ENCODE measurements around the gene FHIT. TPM values are rescaled to one million over a fixed set of nuclear protein-coding genes. Genes with fewer than 3 reads are reported as not detected.

Gene FHIT
- polyA plus RNA-seq, 1 of the 3 experiments (the other 2 are of a cell fraction), result 0.41 TPM

DNA sequence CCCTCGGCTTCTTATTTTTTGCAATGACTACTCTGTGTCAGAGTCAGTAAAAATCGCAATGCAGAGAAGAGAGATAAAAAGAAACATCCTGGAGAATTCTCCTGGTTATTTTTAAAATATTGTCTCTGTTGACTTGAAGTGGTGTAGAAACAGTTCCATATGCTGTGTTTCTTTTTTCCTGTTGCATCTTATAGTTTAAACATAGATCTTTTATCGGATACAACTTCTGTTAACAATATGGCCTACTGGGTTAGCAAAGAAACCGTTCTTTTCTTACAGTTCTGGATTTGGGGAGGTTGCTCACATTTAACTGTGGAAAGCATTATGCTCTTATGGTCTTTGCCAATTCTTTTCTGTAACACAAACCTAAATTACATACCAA, 1432.3 kb downstream of the FHIT start:
- CTCF ChIA-PET, result interaction anchor here (1.3 kb wide), 1 partner anchor 9 kb away, joined by 5 read pairs; no protein-coding TSS in a partner anchor
- H3F3A ChIP-seq (replicated peaks; ENCODE audit: insufficient read depth), result peaks cover 17% of the 10 kb centered on the region
- POLR2A ChIA-PET, result no interaction called here
- H3K4me3 ChIP-seq (ENCODE audit: low read depth in 2 of 2, low read length in 1 of 2), result no peak overlapping the region
- WGBS (ENCODE audit: low lambda C conversion rate), result 72% methylated on average over 4 of the region's 4 CpGs
- no peaks in the 10 kb centered on the region for H3K27me3 ChIP-seq (ENCODE audit: insufficient read depth)
- H3K9ac ChIP-seq, result peak overlapping the region; percentile 14; the same call in 1 of the 2 replicates
- H4K20me1 ChIP-seq (ENCODE audit: insufficient read depth), result no peaks in the 10 kb centered on the region
- H3K27ac ChIP-seq (ENCODE audit: low read depth in 2 of 2, low read length in 1 of 2), result peak overlapping the region; percentile 53 to 92; a peak in 3 of 4 replicates
- H3K9me3 ChIP-seq, result no peaks in the 10 kb centered on the region
- H3K79me2 ChIP-seq (ENCODE audit: insufficient read depth), result no peaks in the 10 kb centered on the region
- peaks cover 5 to 10% of the 10 kb centered on the region in 2 experiments; a peak in 3 of 4 replicates for H3K4me1 ChIP-seq (ENCODE audit: control insufficient read depth in 1 of 2, insufficient read depth in 2 of 2, low read depth in 1 of 2, low read length in 1 of 2)
- no peak for DNase-seq
- no peaks in the 10 kb centered on the region for H3K36me3 ChIP-seq (replicated peaks in 1 of 2; ENCODE audit: control insufficient read depth in 1 of 2, insufficient read depth in 2 of 2, low read length in 1 of 2)
- H2AFZ ChIP-seq (ENCODE audit: low read depth), result peak overlapping the region; percentile 88; the same call in 1 of the 2 replicates
- no peak for TF ChIP-seq NFIC (IDR thresholded peaks at IDR 0.05; ENCODE audit: borderline replicate concordance)
- TF ChIP-seq SIN3A (IDR thresholded peaks at IDR 0.05; ENCODE audit: borderline replicate concordance, low read depth, low read length), result no peak
- no peak for TF ChIP-seq YY1 (IDR thresholded peaks at IDR 0.05; ENCODE audit: low read depth)
- TF ChIP-seq, protein P1, sequence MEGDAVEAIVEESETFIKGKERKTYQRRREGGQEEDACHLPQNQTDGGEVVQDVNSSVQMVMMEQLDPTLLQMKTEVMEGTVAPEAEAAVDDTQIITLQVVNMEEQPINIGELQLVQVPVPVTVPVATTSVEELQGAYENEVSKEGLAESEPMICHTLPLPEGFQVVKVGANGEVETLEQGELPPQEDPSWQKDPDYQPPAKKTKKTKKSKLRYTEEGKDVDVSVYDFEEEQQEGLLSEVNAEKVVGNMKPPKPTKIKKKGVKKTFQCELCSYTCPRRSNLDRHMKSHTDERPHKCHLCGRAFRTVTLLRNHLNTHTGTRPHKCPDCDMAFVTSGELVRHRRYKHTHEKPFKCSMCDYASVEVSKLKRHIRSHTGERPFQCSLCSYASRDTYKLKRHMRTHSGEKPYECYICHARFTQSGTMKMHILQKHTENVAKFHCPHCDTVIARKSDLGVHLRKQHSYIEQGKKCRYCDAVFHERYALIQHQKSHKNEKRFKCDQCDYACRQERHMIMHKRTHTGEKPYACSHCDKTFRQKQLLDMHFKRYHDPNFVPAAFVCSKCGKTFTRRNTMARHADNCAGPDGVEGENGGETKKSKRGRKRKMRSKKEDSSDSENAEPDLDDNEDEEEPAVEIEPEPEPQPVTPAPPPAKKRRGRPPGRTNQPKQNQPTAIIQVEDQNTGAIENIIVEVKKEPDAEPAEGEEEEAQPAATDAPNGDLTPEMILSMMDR (IDR thresholded peaks at IDR 0.05), result no peak
- no peak for TF ChIP-seq SMC3 (IDR thresholded peaks at IDR 0.05; ENCODE audit: low read depth, low read length)
- no peak for TF ChIP-seq EZH2phosphoT487 (IDR thresholded peaks at IDR 0.05; ENCODE audit: borderline replicate concordance, low read depth)
- TF ChIP-seq, protein P2, sequence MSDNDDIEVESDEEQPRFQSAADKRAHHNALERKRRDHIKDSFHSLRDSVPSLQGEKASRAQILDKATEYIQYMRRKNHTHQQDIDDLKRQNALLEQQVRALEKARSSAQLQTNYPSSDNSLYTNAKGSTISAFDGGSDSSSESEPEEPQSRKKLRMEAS (IDR thresholded peaks at IDR 0.05; ENCODE audit: low read depth), result no peak
- TF ChIP-seq RAD21 (IDR thresholded peaks at IDR 0.05; ENCODE audit: low read length), result no peak
- no peak for TF ChIP-seq POLR2AphosphoS5 (IDR thresholded peaks at IDR 0.05; ENCODE audit: low read depth, low read length)
- no peak for TF ChIP-seq GABPA (IDR thresholded peaks at IDR 0.05; ENCODE audit: low read depth)
- TF ChIP-seq EP300 (IDR thresholded peaks at IDR 0.05; ENCODE audit: borderline replicate concordance in 1 of 2, low read depth in 1 of 2, low read length in 1 of 2), result no peak
- TF ChIP-seq JUND (IDR thresholded peaks at IDR 0.05), result no peak
- TF ChIP-seq TAF1 (IDR thresholded peaks at IDR 0.05; ENCODE audit: borderline replicate concordance, low read depth, low read length), result no peak
- TF ChIP-seq, protein P3, sequence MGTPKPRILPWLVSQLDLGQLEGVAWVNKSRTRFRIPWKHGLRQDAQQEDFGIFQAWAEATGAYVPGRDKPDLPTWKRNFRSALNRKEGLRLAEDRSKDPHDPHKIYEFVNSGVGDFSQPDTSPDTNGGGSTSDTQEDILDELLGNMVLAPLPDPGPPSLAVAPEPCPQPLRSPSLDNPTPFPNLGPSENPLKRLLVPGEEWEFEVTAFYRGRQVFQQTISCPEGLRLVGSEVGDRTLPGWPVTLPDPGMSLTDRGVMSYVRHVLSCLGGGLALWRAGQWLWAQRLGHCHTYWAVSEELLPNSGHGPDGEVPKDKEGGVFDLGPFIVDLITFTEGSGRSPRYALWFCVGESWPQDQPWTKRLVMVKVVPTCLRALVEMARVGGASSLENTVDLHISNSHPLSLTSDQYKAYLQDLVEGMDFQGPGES (IDR thresholded peaks at IDR 0.05; ENCODE audit: low read depth, low read length), result no peak
- no peak for TF ChIP-seq GATA2 (CRISPR knock-in tag; IDR thresholded peaks at IDR 0.05)
- TF ChIP-seq, protein P4, sequence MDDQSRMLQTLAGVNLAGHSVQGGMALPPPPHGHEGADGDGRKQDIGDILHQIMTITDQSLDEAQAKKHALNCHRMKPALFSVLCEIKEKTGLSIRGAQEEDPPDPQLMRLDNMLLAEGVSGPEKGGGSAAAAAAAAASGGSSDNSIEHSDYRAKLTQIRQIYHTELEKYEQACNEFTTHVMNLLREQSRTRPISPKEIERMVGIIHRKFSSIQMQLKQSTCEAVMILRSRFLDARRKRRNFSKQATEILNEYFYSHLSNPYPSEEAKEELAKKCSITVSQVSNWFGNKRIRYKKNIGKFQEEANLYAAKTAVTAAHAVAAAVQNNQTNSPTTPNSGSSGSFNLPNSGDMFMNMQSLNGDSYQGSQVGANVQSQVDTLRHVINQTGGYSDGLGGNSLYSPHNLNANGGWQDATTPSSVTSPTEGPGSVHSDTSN (IDR thresholded peaks at IDR 0.05), result no peak
- no peaks in the 10 kb centered on the region for H3K9me2 ChIP-seq
- peak overlapping the region; percentile 77 for H3K4me2 ChIP-seq
